NCI-H2227 (cell line): ENCODE measurements around the gene TUSC2.
A peak's percentile ranks its signal among the peaks of the same experiment; 100 is the strongest.

Experiments
- DNase-seq: peaks from one replicate; lab custom pipeline; 2025; ENCODE audit not compliant: unreplicated experiment; lab: John Stamatoyannopoulos, UW

TUSC2 gene

DNA sequence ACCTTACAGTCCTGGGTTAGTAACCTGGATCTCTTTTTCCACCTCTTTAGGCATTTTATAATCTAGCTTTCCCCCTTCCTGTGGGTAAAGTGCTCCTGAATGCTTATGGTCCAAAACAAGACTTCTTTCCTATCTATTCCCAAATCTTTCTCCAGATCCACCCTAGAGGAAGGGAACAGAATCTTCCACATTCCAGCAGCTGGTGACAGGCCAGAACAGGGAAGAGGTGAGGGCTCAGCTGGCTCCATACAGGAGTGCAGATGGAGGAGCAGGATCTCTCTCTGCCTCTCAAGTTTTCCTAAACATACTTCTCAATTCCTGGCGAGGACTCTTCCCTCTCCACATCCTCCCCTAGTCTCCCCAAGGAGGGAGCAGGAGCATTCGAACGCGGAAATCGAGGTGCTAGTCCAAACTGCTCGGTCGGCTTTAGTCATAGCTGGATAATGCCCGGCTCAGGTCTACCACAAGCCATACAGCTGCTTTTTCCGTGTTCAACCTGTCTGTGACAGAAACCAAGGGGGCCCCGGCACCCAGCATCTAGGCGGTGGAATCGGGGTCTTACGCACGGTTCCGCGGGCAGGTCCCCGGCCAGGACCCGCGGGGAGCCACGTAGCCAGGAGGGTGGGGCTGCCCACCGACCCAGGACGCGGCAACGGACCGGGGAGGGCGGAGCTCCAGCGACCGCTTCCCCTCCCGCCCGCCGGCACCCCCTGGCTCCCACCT is 8.6 kb upstream of the TUSC2 start:
- no peak for DNase-seq

DNA sequence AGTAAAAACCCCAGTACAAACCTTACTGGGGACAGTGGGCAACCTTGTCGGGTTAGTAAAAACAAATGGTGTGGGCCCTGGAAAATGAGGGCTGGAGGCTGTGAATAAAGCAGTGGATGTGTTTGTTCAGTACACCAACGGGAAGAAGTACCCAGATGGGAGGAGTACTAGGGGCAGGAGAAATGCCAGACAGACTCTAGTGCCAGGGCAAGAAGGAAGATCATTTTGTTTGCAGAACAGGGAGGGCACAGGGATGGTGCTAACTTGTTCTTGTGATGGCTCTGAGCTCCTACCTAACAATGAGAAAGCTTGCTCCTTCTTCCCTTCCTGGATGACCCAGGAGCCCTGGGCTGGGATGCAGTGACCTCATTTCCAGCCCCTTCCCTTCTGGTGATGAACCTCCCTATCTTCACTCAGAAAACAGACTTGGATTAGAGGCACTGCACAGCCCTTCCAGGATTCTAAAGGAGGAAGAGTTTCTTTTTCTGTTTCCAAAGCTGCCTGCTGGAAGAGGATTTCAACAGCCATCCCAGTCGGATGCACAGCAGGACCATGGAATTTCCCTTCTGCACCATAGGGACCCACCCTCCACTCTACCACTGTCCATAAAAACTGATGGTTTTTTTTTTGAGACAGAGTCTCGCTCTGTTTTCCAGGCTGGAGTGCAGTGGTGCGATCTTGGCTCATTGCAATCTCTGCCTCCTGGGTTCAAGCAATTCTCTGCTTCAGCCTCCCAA is 6.5 kb upstream of the TUSC2 start:
- DNase-seq = no peak

DNA sequence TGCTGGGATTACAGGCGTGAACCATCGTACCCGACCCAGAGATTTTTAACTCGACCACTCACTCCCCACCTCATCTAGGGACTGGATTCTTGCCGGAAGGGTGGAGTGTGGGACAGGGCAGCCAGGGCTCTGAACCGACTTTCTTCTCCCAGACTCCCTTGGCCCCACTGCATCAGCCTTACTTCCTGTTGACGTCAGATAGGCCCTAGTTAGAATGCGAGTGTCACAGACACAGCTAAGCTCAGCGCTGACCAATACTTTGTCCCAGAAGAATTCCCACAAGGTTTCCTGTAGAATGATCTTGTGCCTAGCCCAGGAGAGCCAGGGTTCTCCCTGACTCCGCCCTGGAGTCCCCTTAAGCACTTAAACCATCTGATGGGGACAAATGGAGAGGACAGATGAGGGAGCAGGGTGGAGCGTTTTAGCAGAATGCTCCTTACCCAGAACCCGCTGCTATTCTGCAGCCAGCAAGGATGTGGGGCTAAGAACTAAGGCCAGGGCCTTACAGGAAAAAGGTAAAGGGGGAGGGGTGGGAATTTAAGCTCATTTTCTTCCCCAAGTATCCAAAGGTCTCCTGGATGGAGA is 5.8 kb upstream of the TUSC2 start:
- no peak for DNase-seq

DNA sequence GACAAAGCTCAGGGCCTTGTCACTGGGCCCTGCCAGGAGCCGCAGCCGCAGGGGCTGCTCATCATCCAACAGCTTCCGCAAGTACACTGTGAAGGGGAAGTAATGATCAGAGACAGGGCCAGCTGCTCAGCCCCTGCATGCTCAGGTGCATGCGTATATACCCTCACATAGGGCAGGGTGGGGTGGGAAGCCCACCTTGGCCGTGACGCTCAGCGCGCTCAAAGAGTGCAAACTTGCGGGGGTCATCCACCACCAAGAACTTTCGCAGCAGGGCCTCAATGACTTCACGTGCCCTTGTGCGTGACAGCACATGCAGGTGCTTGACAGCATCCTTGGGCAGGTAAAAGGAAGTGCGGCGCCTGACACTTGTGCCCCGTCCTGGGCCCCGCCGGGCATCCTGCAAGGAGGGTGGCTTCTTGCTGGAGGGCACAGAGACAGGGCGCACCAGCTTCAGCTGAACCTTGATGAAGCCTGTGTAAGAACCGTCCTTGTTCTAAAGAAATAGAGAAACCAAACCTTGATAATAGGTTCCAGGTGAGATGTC is 3.4 kb upstream of the TUSC2 start:
- DNase-seq = no peak

DNA sequence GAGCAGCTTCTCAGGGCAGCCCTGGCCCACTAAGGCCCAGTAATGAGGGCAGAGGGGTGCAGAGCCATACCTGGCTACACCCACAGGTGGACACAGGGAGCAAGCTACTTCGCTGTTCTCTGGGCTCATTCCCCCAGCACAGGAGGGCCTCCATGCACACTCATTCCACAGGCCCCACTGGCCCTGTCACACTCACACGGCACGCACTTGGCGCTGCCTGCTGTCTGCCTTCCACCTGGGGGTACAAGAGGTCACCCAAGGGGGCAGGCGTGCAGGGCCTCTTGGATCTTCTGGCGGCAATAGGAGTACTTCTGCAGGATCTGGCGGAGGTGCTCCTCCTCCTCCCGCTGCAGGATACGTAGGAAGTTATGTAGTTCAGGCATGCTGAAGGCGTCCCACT is 2.3 kb upstream of the TUSC2 start:
- DNase-seq = no peak

DNA sequence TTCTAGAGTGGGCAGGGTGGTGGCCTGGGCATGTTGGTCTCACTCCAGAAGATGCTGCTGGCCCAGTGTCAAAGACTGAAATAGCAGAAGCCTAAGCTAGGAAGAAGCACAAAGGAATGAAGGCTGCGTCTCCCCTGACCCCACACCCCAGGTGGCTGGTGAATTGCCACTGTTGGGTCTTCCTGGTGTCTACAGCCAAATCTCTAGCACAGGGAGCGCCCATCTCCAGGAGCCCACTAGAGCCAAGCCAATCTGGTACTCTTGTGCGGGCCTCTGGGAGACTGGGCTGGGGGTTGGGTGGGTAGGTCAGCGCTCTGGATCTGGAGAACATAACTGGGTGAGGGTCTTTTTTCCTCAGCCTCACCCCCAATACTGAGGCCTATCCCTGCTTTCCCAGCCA is 894 bp downstream of the TUSC2 start:
- DNase-seq = no peak

DNA sequence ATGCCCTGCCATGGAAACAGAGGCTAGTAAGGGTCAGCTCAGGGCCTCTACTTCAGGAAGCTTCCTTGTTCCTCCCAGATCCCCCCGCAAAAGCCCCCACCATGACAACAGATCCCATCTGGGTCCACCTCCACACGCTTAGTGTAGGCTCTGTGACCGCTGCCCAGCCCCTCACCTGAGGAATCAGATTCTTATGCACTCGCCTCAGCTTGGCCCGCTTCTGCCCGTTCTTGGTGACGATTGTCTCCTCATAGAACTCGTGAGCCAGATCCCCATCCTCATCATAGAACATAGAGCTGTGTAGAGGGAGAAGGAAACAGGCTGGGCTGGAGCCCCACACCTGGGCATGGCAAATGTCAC is 1.9 kb downstream of the TUSC2 start:
- no peak for DNase-seq

DNA sequence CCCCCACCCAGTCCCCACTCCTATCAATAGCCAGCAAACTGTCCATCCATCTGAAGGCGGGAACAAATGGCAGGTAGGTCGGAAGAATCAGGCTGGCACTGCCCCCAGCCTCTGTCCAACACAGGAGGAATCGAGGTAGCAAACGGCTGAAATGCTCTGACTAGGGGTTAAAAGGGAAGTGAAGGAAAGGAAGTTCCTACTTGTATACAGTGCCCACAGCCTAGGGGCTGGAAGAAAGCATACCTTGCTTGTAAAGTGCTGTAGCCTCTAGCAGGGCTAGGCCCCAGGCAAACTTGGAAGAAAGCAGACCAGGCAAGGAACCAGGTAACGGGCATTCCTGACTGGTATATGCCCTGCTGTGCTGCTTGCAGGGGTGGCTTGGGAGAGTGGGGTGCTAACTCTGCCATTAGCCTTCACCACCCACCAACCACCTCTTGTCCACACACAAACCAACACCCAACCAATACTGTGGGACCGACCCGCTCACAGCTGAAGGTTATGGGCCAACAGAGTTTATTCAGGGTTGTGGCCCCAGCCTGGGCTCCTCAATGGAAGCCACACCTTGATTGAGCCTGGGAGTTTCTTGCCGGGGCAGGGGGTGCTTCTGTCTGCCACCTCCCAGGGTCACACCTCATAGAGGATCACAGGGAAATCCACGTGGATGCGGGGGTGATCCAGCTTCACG is 2.4 kb downstream of the TUSC2 start:
- DNase-seq = no peak

DNA sequence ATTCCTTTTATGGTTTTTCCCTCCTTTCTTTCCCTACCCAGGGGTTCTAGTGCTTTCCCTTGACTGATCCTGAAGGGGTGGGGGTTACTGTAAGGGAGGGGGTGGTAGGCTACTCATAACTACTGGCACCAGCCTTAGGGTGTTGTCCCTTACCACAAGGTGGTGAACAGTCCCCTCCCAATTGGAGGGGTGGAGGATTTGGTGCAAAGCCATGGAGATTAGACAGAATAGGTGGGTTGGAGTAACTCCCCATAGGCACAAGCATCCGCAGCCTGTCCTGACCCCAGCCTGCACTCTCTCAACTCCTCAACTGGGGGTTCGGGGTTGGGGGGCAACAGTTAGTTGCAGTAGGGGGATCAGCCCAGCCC is 2.9 kb downstream of the TUSC2 start:
- no peak for DNase-seq

DNA sequence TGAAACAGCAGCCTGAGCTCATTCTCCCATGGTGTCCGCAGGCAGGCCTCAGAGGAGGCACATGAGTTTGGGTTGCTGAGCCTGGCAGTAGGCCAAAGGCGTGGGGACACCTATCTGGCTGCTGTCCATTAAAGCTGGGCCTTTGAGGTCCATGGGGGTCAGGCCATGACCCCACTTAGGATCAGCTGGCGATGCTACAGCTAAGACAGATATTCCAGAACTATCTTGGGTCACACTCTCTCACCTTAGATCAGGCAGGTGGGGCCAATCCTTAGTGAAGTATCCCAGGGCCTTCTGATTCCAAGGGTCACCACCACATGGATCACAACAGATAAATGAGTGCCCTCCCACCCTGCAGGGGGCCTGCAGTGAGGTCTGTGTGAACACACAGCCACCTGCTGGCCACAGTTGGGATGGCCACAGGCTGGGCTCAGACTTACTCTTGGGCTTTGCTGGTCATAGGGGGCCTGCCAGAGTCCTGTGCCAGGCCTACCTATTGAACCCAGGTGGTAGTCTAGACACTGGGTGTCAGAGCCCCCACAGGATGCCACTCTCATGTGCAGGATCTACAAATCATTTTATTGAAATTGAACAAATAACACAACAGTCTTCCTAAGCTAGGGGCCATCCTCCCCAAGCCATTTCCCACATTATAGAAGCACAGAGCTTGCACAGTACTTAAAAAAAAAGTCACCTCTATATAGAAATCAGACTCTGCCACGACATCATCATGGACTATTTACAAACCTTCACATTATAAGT is 3.5 kb downstream of the TUSC2 start:
- peak; percentile 81 for DNase-seq

DNA sequence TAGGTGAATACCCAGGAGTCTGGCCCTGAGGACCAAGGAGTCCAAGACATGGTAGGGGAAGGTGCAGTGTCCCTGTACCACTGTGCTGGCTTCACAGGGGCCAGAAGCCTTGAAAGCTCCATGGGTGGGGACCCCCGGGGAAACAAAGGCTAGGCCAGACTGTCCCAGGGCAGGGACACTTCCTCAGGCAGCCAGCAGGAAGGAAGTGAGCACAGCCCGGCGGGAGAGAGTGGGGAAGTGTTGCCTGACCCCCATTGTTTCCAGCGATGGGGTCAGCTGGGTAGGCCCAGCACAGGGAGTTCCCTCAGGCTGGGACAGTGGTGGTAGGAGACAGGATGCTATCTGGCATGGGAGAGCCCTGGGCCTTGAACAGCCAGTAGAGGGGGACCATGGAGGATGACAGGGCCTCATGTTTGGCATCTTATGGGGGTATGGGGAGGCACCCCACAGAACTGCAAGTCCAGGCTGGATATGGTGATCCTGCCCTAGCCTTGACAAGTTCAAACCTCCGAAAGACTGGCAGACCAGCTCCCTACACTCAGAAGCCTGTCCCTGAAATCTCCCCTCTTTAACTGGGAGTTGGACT is 4.3 kb downstream of the TUSC2 start:
- no peak for DNase-seq

DNA sequence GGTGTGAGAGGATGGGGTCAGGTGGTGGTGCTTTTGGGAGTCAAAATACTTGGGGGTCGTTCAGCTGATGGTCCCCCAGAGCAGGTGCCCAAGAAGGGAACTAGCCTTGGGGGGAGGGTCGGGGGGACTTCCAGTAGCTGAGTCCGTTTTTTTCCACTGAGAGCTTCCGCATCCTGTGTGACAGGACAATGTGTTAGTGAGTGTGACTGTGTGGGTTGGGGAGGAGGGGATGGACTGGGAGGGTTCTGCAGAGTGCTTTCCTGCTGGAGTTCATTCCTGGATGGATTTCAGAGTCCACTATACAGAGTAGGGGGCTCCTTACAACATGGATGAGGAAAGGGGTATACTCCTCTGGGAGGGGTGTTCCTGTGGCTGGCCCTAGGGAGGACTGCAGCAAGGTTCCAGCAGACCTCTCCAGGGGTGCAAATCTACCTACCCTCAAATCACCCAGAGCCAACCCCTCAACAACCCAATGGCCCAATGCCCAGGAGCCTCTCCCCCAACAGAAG is 4.9 kb downstream of the TUSC2 start:
- DNase-seq = no peak

DNA sequence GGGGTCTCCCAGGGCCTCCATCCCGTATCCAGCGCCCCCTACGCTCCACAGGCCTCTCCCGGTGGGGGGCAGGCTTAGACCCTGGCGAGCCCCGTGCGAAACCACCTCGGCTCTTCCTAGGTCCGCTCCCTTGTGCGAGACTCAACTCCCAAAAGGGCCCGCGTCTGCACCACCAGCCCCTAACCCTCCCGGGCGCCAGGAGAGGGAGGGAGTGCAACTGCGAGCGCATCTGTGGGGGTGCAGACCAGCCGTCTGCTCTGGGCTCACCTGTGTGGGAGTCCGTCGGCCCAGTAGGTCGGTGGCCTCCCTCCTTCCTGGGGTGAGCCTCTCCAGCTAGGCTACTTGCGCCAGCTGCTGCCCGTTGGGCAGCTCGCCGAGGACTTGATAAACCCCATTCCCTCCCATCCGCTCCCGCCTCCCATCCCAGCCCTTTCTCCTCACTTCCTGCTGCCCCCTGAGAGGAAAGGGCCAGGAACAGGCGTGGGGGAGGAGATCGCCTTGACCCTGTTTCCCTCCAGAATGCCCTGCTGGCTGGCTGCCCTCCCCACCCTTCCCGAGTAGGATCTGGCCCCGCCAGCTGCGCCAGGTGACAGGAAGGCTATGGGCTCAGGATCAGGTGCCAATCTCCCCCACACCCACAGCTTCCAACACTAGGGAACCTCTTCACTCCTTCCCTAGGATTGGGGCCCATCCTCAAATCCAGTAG is 5.5 kb downstream of the TUSC2 start, which contains the start of gene HYAL2:
TSS of gene HYAL2 (minus strand) at position 360 of the 706 bp plus-strand sequence. CDS start 2,256 bp downstream, outside the sequence.
- no peak for DNase-seq

DNA sequence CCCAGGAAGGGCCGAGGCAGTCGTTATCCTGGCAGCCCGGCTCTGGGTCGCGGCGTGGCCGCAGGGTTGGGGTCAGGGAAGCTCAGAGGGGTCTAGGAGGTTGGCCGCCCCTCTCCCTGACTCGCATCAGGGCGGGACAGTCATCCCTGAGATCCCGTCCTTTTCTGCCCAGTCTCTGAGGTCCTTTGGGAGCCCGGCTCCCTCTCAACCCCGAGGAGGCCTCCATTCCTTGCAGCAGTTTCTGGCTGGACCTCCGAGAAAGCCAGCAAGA is 6.0 kb downstream of the TUSC2 start:
- no peak for DNase-seq

DNA sequence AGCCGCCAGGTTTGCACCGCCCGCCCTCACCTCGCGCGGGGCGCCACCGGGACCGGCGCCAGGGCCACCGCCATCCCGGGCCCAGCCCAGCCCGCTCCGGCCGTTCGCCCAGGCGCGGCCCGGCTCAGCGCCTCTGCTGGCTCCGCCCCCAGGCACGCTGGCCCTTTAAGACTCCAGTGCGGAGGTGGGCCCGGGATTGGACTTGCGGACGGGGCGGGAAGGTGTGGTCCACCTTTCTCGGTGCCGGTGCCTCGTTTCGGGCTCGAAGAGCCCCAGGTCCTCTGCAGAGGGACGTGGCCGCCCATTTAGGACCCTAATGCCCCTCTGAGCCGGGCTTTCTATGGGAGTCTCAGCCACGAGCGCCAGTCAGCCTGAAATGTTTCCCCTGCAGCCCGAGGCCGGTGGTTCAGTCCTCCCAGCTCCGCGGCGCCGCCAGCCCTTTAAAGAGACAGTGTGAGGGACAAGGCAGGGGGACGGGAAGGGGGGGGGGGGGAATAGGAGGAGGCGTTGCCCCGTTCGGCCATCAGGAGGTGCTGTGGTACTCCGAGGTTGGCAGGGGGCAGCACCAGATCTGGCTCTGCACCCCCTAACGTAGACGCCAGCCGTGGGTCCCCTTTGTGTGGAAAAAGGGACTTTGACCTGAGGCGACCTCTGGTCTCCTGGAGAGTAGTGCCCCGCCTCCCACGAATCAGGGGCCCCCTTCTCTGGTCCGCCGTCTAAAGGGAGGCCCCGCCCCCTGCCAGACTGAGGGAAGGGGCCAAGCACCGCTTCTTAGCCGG is 6.5 kb downstream of the TUSC2 start:
- DNase-seq = peak; percentile 88

DNA sequence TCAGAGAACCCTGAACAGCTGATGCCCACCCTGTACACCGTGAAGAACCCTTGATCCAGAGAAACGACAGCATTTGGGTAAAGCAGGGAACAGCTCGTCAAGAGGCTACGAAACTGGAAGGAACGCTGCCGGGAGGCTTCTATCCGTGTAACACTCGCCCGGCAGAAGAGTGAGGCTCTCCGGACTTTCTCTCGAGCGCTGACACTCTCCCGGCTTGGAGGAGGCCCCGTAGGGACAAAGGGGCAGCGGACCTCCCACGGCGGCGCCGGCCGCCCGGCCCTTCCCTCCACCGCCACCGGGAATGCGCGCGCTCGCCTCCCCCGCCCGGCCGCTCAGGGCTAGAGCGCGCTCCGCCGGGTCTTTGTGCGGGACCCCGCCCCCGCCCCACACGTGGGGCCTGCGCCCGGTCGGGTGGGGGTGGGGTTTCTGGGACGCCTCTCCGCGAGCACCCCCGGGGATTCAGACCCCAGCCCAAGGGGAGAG is 7.1 kb downstream of the TUSC2 start:
- peak; percentile 84 for DNase-seq

DNA sequence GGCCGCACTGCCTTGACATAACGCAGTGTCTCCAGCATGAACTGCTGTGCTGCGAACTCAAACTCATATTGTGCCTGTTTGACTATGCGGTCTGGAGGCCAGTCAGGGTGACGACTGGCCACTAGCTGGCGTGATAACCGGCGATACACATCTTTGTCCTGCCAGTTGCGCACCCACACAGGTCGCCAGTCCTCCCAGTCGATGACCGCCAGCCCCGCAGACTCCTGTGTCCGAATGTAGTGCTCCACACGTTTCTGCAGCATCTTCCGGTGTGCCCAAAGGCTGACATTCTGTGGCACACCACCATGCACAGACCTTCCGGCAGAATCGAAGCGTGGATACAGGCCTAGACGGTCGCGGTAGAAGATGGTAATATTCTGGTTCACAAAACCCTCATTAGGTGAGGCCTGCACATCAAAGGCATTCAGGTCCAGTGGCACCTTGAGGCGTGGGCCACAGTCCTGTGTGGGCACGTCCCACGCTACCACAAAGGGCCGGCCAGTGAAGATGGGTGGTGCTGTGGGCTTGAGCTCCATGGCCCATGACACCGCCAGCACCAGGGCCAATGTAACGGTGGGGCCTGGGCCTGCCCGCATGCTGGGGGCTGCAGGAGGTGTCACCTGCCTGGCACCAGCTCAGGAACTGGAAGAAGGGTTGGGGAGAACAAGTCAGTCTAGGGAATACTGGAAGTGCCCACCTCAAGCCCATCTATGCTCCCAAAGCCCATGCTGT is 8.0 kb downstream of the TUSC2 start:
- DNase-seq = no peak

DNA sequence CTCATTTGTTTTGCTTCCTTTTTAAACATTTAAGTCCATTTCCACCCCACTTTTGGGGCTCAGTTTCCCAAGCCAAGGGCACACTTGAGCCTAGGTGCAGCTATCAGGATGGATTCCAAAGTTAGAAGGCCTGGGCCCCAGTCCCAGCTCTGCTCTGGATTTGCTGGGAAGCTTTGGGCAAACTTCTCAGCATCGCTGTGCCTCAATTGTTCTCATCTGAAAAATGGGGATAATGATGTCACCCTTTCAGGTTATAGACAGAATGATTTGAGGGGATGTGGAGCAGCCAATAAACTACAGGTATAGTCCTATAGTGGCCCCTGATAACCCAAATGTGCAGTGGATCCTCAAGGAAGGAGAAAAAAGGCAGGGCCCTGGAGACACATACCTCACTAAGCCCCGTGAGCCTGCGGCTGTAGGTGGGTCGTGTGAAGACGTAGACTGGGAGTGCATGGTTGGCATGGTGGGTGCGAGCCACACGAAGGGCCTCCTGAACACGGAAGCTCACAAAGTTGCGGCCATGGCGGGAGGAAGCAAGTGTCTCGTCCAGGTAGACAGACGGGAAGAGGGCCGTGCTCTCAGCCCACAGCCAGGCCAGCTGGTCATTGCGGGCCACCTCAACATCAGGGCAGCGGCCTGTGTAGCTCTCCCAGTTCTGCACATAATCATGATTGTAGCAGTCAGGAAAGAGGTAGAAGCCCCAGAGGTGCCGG is 8.7 kb downstream of the TUSC2 start:
- DNase-seq = no peak
